Activated CD4-positive, alpha-beta T cell treated with anti-CD3 and anti-CD28 coated beads for 48 hours (primary cell): ENCODE measurements around the gene ST14.

Experiments used
- DNase-seq: peaks from one replicate; pipeline ENCODE4 v3.0.0-alpha.2; 2020

ST14 gene

DNA sequence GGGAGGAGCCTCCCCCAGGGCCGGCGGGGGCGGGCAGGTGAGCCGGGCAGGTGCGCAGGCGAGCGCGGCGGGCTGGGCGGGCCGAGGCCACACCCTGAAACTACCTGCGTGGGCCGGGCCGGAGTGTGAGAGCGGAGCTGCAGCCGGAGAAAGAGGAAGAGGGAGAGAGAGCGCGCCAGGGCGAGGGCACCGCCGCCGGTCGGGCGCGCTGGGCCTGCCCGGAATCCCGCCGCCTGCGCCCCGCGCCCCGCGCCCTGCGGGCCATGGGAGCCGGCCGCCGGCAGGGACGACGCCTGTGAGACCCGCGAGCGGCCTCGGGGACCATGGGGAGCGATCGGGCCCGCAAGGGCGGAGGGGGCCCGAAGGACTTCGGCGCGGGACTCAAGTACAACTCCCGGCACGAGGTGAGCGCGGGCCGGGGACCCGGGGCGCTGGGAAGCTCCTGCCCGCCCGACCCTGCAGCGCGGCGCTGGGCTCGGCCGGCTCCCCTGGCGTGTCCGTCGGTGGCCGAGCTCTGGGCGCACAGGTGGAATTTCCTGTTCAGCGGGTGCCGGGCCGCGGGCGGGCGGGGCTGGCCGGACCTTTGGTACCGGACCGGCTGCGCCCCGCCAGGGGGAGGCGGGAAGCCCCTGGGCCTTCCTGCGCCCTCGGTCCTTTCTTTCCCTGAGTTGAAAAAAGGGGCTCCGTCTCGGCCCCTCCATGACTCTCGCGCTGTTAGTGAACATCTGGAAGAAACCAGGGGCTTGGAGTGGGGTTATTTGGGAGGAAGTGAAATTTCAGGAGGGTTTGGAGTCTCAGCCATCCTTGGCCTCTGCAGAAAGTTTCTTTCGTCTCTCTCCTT lies at the start of gene ST14:
Gene ST14, plus strand, starts transcription at position 126 of the 841 bp plus-strand sequence. Its CDS starts 198 bp downstream, at position 324.
- DNase-seq = peak; percentile 21

DNA sequence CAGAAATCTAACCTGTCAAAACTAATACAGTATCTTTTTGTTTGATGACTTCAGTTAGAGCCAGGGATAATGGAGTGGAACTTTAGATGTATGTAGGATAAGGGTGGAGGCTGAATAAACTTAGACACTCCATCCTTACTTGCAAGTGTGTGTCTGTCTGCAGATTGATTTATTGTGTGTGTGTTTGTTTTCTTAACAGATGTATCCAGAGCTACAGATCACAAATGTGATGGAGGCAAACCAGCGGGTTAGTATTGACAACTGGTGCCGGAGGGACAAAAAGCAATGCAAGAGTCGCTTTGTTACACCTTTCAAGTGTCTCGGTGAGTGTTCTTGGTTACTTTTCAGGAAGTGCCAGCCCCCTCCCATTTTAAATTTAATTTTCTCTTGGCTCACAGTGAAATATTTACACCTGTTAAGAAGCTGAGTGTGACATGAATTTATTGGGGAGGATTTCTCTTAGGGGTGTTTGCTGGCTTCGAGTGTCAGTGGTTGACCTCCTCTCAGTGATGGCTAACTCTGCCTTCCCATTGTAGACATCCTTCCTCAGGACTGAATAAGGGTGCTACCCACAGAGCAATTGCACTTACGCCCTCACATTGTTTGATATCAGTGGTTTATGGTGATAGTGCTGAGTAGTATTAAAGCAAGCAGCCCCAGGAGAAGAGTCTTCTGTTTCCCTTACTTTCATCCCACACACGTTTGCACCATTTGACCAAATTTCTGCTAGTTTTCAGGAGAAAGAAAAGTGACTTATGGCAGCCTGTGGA lies 49.1 kb upstream of the ST14 start:
- DNase-seq = no peak

DNA sequence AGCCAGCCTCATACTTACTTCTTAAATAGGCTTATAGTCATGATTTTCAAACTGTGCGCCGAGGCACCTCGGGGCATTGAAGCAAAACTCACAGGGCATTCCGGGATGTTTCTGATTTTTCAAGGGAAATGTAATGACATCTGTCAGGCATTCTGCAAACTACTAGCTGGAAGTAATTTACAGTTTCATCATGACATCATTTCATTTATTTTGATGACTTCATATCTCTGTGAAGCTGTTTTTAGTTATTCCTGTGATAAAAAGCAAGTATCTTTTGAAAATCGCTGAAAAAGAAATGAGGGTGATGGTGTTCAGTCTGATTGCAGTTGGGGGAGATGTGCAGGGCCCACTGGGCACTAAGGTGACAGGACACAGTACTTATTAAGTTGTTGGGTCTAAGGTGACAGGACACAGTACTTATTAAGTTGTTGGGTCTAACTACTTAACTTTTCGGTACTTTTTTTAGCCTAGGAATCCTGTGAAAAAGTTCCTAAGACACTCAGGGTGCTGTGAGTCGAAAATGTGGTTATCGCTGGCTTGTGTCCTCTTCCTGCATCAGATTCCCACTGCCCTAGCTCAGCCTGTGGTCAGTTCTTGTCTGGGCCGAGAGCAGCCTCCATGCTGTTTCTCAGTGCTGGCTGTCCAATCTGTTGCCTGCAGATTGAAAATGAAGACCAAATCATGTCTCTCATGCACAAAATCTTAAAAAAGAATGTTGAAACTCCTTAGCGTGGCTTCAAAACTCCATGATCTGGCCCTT lies 47.3 kb upstream of the ST14 start:
- no peak for DNase-seq

DNA sequence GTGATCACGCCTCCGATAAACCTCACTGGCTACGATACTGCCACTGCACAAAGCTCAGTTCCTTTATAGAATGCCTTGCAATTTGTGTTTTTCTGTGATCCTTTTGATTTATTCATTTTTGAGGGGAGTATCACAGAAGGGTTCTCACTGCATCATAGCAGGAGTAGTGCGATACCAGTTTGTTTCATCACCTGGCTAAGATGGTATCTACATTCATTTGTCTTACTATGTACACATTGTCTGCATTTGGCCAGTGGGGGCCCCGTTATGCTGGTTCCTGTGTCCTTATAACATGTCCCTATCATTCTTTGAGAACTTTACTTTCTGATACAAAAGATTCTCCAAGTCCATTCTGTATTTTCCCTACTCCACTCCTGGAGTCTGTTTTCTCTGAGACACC lies 45.3 kb upstream of the ST14 start:
- DNase-seq = no peak

DNA sequence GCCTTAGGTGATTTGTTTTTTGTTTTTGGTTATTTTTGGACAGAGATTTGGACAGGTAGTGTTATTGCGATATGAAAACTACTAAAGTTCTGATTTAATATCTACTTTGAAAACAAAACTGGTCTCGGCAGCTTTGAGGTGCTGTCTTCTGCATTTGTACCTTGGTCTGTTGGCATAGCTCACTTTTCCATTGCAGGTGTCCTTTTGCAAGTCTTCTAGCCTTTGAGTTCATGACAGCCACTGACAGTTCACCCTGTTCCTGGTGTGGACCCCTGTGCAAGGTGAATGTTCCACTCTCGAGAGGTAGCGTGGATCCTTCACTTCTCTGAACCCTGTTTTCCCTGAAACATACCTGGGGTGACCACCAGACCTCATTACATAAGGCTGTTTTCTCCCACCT lies 44.9 kb upstream of the ST14 start:
- DNase-seq = no peak

DNA sequence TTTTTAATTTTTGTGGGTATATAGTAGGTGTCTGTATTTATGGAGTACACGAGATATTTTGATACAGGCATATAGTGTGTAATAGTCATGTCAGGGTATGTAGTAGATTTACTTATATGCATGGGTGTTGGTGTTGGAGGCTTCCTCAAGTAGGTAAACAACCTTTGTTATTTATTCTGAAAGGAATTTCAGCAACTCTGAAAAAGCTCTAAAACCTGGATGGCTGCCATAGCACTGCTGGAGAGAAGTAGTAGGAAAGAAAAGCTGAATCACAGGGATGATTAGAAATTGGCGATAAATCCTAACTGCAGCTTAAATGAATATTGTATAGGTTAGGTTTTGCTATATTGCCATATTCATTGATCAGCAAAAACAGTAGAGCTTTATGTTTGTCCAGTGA lies 44.4 kb upstream of the ST14 start:
- no peak for DNase-seq

DNA sequence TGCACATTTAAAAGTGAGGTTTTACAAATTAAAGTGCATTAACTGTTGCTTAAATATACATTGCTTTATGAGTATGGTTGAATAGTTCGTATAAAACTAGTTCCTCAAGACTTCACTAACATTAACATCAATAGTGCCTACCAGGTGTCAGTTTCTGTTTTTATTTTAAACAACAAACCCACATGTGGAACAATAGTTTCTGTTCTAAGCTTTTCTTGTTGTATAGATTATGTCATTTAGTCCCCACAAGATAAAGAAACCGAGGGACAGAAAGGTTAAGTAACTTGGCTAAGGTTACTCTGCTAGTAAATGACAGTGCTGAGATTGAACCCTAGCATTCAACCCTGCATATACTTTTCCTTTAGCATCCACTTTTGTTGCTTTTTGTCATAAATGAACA lies 41.4 kb upstream of the ST14 start:
- DNase-seq = no peak

DNA sequence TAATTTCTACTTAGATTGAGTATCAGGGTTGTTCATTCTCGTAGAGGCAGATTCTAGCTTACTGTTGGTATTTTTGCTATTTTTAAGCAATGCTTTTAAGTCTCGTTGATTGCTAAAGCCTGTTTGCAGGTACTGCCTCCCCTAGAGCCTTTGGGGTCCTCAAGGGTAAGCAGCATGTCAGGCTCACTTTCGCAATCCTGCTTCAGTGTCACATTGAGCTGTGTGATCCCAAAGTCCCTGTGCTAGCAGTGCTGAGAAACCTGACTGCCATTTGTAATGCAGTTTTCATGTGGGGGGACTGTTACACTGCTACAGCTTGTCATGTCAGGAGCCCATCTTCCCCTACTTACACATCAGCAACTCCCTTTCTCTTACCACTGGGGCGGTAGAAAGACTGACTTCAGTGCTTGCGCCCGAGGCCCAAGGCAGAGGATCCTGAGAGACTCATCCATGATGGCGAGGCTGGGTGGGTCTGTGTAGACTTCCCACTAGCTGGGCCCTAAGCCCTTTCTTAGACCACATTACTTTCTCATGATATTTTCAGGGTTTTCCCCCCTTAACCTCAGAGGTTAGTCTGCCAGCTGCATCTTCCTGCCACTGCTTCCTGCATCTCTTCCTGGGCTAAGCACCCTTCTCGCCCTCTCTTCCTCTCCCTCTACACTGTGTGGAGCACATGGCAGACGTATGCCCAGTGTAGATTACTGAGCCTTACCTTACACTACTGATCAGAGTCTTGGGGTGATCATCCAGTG lies 40.8 kb upstream of the ST14 start:
- peak; percentile 32 for DNase-seq

DNA sequence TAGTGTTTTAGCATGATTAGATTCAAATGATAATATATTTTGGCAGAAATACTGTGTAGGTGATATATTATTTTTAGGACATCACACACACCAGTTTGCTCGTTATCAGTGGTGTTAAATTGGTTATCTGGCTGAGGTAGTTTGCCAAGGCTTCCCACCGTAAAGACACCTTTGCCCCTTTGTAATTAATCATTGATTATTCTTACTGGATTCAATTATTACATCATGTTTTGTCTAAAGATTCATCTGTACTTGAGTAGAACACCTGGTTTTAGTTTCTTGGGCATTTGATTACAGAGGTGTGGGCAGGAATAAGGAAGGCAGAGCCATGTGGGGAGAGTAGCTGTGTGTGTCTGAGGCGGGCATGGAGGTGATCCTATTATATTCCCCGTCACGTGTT lies 39.5 kb upstream of the ST14 start:
- no peak for DNase-seq

DNA sequence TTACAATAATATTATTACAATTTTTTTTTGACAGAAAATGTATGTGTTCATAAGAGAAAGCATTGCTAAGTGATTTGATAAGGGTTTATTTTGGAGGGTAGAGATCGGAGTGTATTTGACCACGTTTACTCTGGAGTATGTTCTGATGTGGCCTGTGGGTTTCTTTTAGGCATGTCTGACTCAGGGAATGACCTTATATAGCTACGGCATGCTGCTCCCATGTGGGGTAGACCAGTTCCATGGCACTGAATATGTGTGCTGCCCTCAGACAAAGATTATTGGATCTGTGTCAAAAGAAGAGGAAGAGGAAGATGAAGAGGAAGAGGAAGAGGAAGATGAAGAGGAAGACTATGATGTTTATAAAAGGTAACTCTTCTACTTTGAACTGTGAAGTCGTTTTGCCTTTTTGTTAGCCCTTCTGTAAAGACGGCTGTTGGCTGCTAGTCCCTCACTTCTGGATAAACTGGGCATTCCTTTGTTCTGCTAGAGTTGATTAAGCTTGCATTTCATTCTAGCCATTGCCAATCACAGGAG lies 38.1 kb upstream of the ST14 start:
- DNase-seq = peak; percentile 39

DNA sequence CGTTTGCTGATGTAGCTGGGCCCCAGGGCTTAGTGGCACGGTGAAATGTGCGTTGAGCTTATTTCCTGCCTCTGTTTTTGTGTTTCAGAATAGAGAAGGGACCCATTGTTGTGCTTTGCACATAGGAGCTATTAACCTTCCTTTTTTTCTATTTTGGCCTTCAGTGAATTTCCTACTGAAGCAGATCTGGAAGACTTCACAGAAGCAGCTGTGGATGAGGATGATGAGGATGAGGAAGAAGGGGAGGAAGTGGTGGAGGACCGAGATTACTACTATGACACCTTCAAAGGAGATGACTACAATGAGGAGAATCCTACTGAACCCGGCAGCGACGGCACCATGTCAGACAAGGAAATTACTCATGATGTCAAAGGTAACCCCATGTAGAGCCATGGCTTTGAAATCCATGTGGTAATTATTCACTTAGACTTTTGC lies 37.4 kb upstream of the ST14 start:
- peak; percentile 68 for DNase-seq

DNA sequence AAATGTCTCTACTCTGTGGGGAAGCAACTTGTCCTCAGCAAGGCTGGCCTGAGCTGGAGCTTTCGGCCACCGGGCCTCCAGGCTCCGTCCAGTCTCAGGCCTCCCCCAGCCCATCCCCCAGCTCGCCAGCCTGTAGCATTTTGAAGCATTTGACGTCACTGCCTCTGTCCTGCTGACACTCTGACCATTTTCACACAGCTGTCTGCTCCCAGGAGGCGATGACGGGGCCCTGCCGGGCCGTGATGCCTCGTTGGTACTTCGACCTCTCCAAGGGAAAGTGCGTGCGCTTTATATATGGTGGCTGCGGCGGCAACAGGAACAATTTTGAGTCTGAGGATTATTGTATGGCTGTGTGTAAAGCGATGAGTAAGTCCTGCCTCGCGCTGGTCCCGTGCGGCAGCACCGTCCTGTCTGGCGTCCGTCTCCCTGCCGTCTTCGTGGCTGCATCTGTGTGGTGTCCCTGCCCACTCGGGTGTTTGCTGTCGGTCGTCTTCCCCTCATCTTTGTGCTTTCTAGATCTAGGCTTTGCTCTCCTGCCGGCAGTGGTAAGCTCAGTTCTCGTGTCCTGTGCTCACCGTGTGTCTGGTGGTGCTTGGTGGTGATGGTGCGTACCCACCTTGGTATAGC lies 36.1 kb upstream of the ST14 start:
- no peak for DNase-seq

DNA sequence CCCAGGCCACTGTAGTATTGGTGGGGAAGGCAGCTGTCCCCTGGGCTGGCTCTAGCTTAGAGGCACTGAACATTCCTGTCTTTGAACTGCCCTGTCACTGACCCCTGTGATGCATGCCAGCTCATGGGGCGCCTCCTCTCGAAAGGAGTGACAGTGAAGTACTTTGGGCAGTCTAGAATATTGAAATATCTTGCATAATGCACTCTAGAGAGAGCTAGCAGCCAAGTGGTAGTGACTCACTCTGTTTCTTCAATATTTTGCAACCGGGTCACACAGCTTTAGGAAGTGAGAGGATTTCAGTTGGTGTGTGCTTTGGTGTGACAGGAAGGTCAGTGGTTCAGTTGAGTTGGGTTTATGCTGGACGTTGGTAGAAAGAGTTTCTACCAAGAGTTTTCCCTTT lies 35.5 kb upstream of the ST14 start:
- no peak for DNase-seq

DNA sequence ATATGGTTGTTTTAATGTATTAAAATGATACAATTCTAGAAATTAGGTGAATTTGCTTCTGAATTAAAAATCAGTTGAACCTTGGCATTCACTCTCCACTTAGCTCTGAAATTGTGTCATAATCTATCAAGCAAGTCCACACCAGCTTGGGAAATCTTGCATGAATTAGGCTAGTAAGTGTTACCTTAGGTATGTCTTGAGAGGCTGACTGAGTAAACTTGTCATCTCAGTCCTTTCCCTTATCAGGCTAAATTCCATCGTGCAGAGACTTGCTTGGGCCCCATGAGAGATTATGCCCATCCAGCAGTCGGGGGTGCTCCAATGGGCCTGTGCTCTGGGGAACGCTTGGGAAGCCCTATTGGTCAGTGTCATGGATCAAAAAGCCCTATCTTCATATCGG lies 33.9 kb upstream of the ST14 start:
- DNase-seq = no peak

DNA sequence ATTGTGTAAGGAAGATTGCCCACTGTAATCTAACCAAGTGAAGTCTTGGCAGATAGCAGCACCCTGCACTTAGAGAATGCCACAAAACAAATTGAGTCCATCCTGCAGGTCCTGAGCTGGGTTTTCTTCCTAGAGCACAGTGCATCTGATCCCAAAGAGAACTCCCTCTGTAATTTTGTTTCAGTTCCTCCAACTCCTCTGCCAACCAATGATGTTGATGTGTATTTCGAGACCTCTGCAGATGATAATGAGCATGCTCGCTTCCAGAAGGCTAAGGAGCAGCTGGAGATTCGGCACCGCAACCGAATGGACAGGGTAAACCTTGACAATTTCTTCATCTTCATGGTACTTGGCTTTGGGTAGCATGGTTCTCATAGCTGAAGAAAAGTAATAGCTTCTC lies 33.1 kb upstream of the ST14 start:
- DNase-seq = no peak

DNA sequence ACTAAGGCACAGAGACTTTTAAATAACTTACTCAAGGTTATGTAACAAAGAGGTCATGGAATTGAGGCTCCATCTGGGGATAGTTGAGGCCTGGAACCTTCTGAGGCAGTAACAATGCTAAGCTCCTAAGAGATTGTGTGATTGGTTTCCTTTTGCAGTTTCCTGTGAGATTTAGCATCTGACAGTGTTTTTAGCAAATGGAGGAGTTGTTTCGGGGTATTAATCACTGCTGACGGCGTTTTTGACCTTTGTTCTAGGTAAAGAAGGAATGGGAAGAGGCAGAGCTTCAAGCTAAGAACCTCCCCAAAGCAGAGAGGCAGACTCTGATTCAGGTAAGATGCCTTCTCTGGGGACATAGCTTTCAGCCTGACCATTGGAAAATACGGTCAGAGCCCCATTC lies 32.1 kb upstream of the ST14 start:
- DNase-seq = no peak

DNA sequence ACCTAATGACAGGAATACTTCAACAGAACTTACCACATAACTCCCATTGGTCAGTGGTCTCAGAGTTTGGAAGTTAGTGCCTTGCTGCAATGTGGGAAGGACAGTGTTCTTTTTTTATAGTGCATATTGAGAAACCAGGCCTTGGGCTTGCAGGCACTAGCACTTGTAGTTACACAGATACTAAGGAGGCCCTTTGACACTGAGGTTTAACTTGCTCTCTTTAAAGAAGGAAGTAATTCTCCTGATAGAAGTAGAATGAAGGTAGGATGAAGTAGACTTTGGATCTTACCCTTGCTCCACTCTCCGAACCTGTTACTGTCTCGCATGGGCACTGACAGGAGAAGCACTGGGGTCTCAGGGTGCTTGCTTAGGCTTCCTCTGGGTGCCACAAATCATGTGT lies 31.0 kb upstream of the ST14 start:
- no peak for DNase-seq

DNA sequence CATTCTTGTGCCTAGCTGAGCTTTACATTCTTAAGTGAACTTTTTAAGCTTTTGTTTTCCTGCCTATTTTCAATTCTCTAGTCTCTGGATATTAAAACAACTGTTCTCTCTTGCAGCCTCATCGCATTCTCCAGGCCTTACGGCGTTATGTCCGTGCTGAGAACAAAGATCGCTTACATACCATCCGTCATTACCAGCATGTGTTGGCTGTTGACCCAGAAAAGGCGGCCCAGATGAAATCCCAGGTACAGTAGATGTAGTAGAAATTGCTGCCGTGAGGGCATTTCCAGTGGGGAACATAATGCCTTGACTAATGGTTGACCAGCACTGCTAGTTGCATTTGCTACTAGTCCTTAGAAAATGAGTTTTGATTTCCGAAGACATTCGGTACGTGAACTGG lies 29.7 kb upstream of the ST14 start:
- no peak for DNase-seq

DNA sequence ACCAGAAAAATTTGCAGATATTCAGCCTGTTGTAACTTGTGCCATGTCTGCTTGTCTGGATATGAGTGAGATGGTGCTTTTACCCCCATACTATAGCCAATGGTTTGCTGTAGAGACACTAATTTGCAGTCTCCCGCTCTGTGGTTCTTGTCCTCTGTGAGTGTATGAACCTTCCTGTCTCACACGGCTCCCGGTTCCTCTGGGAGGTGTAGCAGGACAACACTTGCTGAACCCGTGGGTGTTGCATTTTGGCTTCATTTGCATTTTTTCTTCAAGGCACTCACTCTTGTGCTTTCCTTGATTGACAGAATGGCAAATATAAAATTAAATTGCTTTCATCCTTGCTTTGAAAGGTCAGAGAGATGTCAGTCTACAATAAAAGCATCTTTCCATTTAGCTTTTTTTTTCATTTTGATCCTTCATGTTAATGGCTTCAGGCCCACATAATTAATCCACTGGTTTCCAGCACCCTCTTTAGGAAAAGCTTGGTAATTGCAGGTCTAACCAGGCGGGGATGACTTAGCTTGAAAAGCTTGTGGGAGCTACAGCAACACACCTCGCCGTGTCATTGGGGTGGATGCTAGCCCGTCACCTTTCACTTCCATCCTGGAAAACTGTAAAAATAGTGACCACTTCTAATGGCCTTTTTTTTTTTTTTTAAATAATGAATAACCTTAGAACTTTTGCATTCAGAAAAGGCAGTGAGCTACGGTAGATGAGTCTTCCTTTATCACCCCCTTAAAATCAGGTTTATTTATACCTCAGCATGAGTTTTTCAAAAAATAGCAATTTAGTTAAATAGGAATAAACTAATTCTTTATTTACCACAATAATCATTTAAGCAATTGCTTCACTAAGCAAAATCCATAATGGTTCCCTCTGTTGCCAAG lies 27.4 kb upstream of the ST14 start:
- DNase-seq = peak; percentile 54

DNA sequence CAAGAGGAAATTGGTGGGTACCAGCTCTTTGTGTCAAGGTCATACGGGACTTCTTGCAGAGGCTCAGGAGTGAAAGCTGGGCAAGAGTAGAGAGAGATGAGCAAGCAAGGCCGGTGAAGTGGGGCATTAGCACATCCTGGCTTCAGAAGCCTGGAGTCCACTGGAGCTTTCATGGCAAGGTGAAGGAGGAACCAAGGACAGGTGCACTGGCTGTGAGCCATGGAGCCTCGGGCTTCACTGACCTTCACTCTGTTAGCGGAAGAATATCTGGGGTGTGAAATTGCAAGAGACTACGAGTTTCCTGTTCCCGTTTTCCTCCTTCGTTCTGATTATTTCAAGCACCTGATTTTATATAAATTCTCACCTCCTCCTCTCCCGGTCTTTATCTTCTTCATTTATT lies 25.9 kb upstream of the ST14 start:
- no peak for DNase-seq

DNA sequence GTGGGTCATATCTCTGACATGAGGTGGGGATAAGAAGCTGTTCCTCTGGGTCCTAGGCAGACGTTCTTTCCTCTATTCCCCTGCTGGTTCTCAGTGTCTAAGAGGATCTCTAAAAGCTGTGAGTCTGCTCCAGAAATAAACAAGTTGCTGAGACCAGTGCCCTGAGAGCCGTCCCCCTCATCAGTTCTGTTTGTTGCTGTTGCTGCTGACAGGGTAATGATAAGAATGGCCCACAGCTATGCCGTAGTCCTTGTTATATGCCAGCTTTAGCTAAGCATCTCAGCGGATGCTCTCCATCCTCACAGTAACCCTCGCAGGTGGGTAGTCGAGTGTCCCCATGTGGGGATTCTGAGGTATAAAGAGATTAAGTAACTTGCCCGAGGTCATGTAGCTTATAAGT lies 23.5 kb upstream of the ST14 start:
- no peak for DNase-seq
